ENCODE measurements around the gene MIPOL1.
"Not testable (repeated sequence)": the region's sequence is repeated elsewhere in the genome, so short reads cannot be mapped to it uniquely, and the experiment has no call there.

MIPOL1 gene

GRCh38 chr14:37187840-37188577 is 9.7 kb upstream of the MIPOL1 start:
- H3K27ac ChIP-seq (ENCODE audit: extremely low read depth, low read depth, low read length); H3K36me3 ChIP-seq (ENCODE audit: control insufficient read depth in 2 of 2, insufficient read depth in 1 of 2, low read length in 2 of 2); H3K4me1 ChIP-seq (ENCODE audit: control insufficient read depth, insufficient read depth, low read length); H3K9me3 ChIP-seq (ENCODE audit: control insufficient read depth, insufficient read depth, low read depth, low read length); H3K4me3 ChIP-seq (ENCODE audit: low read depth, low read length): not testable (repeated sequence)
- CTCF ChIA-PET, result interaction anchor here (0.7 to 1.1 kb wide), 2 partner anchors 9 to 16 kb away, joined by 3 read pairs; partner anchors contain the start of gene SLC25A21
- POLR2A ChIA-PET, result interaction anchor here (1.4 kb wide), 1 partner anchor 9 kb away, joined by 3 read pairs; no protein-coding TSS in a partner anchor

GRCh38 chr14:37189733-37190132 is 8.0 kb upstream of the MIPOL1 start:
- H3K9me3 ChIP-seq (ENCODE audit: control insufficient read depth, insufficient read depth, low read depth, low read length); H3K36me3 ChIP-seq (ENCODE audit: control insufficient read depth in 2 of 2, insufficient read depth in 1 of 2, low read length in 2 of 2); H3K4me3 ChIP-seq (ENCODE audit: low read depth, low read length); H3K27ac ChIP-seq (ENCODE audit: extremely low read depth, low read depth, low read length); H3K4me1 ChIP-seq (ENCODE audit: control insufficient read depth, insufficient read depth, low read length); POLR2A ChIA-PET: not testable (repeated sequence)
- CTCF ChIA-PET, result interaction anchor here (0.6 kb wide), 1 partner anchor 41 kb away, joined by 3 read pairs; no protein-coding TSS in a partner anchor

GRCh38 chr14:37194698-37195097 is 3.0 kb upstream of the MIPOL1 start:
- H3K4me1 ChIP-seq (ENCODE audit: control insufficient read depth, insufficient read depth, low read length), result peaks cover 2% of the 10 kb centered on the region; the same call in 1 of the 2 replicates
- no peak overlapping the region for H3K27ac ChIP-seq (ENCODE audit: extremely low read depth, low read depth, low read length)
- no peaks in the 10 kb centered on the region for H3K9me3 ChIP-seq (ENCODE audit: control insufficient read depth, insufficient read depth, low read depth, low read length)
- TF ChIP-seq, protein P1, sequence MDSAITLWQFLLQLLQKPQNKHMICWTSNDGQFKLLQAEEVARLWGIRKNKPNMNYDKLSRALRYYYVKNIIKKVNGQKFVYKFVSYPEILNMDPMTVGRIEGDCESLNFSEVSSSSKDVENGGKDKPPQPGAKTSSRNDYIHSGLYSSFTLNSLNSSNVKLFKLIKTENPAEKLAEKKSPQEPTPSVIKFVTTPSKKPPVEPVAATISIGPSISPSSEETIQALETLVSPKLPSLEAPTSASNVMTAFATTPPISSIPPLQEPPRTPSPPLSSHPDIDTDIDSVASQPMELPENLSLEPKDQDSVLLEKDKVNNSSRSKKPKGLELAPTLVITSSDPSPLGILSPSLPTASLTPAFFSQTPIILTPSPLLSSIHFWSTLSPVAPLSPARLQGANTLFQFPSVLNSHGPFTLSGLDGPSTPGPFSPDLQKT (IDR thresholded peaks at IDR 0.05; ENCODE audit: borderline replicate concordance, low read depth, low read length), result no peak
- TF ChIP-seq ZBTB17 (tag by site-specific recombination; IDR thresholded peaks at IDR 0.05) (0 out of 2 replicates have a peak, but pooled peaks have one; percentile 29), ZNF311 (tag by site-specific recombination; IDR thresholded peaks at IDR 0.05; ENCODE audit: borderline replicate concordance) (no peak), ZNF121 (tag by site-specific recombination; IDR thresholded peaks at IDR 0.05) (no peak), RBAK (tag by site-specific recombination; IDR thresholded peaks at IDR 0.05) (no peak)
- CTCF ChIA-PET, result interaction anchor here (0.6 kb wide), 1 partner anchor 62 kb away, joined by 4 read pairs; no protein-coding TSS in a partner anchor
- no peak overlapping the region for H3K4me3 ChIP-seq (ENCODE audit: low read depth, low read length)
- H3K36me3 ChIP-seq (ENCODE audit: control insufficient read depth in 2 of 2, insufficient read depth in 1 of 2, low read length in 2 of 2), result no peaks in the 10 kb centered on the region
- POLR2A ChIA-PET, result no interaction called here

GRCh38 chr14:37195327-37195726 is 2.4 kb upstream of the MIPOL1 start:
- ChIA-PET CTCF (interaction anchor here (0.6 to 0.9 kb wide), 3 partner anchors 45 to 110 kb away, joined by 3 to 5 read pairs (median 4); no protein-coding TSS in a partner anchor), POLR2A (no interaction called here)
- Histone ChIP-seq H3K4me3 (ENCODE audit: low read depth, low read length) (no peak overlapping the region), H3K4me1 (ENCODE audit: control insufficient read depth, insufficient read depth, low read length) (peaks cover 2% of the 10 kb centered on the region; the same call in 1 of the 2 replicates), H3K27ac (ENCODE audit: extremely low read depth, low read depth, low read length) (no peak overlapping the region), H3K9me3 (ENCODE audit: control insufficient read depth, insufficient read depth, low read depth, low read length) (no peaks in the 10 kb centered on the region), H3K36me3 (ENCODE audit: control insufficient read depth in 2 of 2, insufficient read depth in 1 of 2, low read length in 2 of 2) (no peaks in the 10 kb centered on the region)
- TF ChIP-seq ZNF585B (tag by site-specific recombination; IDR thresholded peaks at IDR 0.05) (no peak), ZNF155 (tag by site-specific recombination; IDR thresholded peaks at IDR 0.05) (no peak), KLF1 (tag by site-specific recombination; IDR thresholded peaks at IDR 0.05) (no peak), ZXDB (tag by site-specific recombination; IDR thresholded peaks at IDR 0.05) (no peak), ZNF561 (tag by site-specific recombination; IDR thresholded peaks at IDR 0.05; ENCODE audit: borderline replicate concordance) (no peak), INSM2 (tag by site-specific recombination; IDR thresholded peaks at IDR 0.05) (no peak), ZNF426 (tag by site-specific recombination; IDR thresholded peaks at IDR 0.05) (no peak), ZNF202 (tag by site-specific recombination; IDR thresholded peaks at IDR 0.05; ENCODE audit: borderline replicate concordance) (no peak), ZNF112 (tag by site-specific recombination; IDR thresholded peaks at IDR 0.05) (no peak), ZNF501 (tag by site-specific recombination; IDR thresholded peaks at IDR 0.05) (no peak), ZNF837 (tag by site-specific recombination; IDR thresholded peaks at IDR 0.05) (no peak), ZNF785 (tag by site-specific recombination; IDR thresholded peaks at IDR 0.05) (no peak), ZNF133 (tag by site-specific recombination; IDR thresholded peaks at IDR 0.05) (no peak), ZNF24 (tag by site-specific recombination; IDR thresholded peaks at IDR 0.05) (no peak), GLI2 (tag by site-specific recombination; IDR thresholded peaks at IDR 0.05; ENCODE audit: borderline replicate concordance, low read depth) (no peak)
- TF ChIP-seq, protein P2, sequence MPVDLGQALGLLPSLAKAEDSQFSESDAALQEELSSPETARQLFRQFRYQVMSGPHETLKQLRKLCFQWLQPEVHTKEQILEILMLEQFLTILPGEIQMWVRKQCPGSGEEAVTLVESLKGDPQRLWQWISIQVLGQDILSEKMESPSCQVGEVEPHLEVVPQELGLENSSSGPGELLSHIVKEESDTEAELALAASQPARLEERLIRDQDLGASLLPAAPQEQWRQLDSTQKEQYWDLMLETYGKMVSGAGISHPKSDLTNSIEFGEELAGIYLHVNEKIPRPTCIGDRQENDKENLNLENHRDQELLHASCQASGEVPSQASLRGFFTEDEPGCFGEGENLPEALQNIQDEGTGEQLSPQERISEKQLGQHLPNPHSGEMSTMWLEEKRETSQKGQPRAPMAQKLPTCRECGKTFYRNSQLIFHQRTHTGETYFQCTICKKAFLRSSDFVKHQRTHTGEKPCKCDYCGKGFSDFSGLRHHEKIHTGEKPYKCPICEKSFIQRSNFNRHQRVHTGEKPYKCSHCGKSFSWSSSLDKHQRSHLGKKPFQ (tag by site-specific recombination; IDR thresholded peaks at IDR 0.05), result no peak
- TF ChIP-seq, protein P3, sequence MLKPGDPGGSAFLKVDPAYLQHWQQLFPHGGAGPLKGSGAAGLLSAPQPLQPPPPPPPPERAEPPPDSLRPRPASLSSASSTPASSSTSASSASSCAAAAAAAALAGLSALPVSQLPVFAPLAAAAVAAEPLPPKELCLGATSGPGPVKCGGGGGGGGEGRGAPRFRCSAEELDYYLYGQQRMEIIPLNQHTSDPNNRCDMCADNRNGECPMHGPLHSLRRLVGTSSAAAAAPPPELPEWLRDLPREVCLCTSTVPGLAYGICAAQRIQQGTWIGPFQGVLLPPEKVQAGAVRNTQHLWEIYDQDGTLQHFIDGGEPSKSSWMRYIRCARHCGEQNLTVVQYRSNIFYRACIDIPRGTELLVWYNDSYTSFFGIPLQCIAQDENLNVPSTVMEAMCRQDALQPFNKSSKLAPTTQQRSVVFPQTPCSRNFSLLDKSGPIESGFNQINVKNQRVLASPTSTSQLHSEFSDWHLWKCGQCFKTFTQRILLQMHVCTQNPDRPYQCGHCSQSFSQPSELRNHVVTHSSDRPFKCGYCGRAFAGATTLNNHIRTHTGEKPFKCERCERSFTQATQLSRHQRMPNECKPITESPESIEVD (tag by site-specific recombination; IDR thresholded peaks at IDR 0.05), result no peak
